HG03060 (cell line): ENCODE results near the gene LHFPL2.

Experiments used
- ATAC-seq: cut with Tn5 transposase; IDR thresholded peaks from one replicate; pipeline ENCODE4 v1.9.1; 2021; ENCODE audit warnings: low read depth, moderate number of reproducible peaks; ENCODE audit not compliant: unreplicated experiment

Gene LHFPL2

GRCh38 chr5:78644741-78645300 is 3.8 kb downstream of the LHFPL2 start:
- ATAC-seq = no peak

- ATAC-seq = no peak
These were observed 4.4 kb downstream of the LHFPL2 start for GRCh38 chr5:78644129-78644528.

GRCh38 chr5:78642701-78643100 is 5.9 kb downstream of the LHFPL2 start:
- ATAC-seq = no peak

- no peak for ATAC-seq
These were observed 7.7 kb downstream of the LHFPL2 start for GRCh38 chr5:78640662-78641474.

GRCh38 chr5:78639791-78640190 is 8.8 kb downstream of the LHFPL2 start:
- ATAC-seq = no peak

GRCh38 chr5:78638973-78639669 is 9.5 kb downstream of the LHFPL2 start:
- ATAC-seq = no peak

- ATAC-seq = no peak
These were observed 10.1 kb downstream of the LHFPL2 start for GRCh38 chr5:78638423-78638822.

GRCh38 chr5:78637468-78637867 is 11.1 kb downstream of the LHFPL2 start:
- no peak for ATAC-seq

GRCh38 chr5:78636682-78637081 is 11.9 kb downstream of the LHFPL2 start:
- no peak for ATAC-seq

- no peak for ATAC-seq
These were observed 13.9 kb downstream of the LHFPL2 start for GRCh38 chr5:78634634-78635033.

- no peak for ATAC-seq
These were observed 14.3 kb downstream of the LHFPL2 start for GRCh38 chr5:78634229-78634628.

- no peak for ATAC-seq
These were observed 14.9 kb downstream of the LHFPL2 start for GRCh38 chr5:78633700-78634099.

GRCh38 chr5:78632467-78632866 is 16.1 kb downstream of the LHFPL2 start:
- no peak for ATAC-seq

GRCh38 chr5:78631931-78632330 is 16.6 kb downstream of the LHFPL2 start:
- ATAC-seq = no peak

GRCh38 chr5:78630047-78630446 is 18.5 kb downstream of the LHFPL2 start:
- ATAC-seq = no peak

- ATAC-seq = no peak
These were observed 18.9 kb downstream of the LHFPL2 start for GRCh38 chr5:78629624-78630023.

GRCh38 chr5:78628270-78628992 is 20.1 kb downstream of the LHFPL2 start:
- ATAC-seq = no peak

GRCh38 chr5:78627766-78628165 is 20.8 kb downstream of the LHFPL2 start:
- ATAC-seq = no peak

- ATAC-seq = no peak
These were observed 21.4 kb downstream of the LHFPL2 start for GRCh38 chr5:78627175-78627574.

- no peak for ATAC-seq
These were observed 22.5 kb downstream of the LHFPL2 start for GRCh38 chr5:78626009-78626571.

- no peak for ATAC-seq
These were observed 23.6 kb downstream of the LHFPL2 start for GRCh38 chr5:78624992-78625391.
